Small intestine (tissue), 7 donors: Measurements from ENCODE around the gene DEAF1. TPM values are rescaled to one million over a fixed set of nuclear protein-coding genes. Genes with fewer than 3 reads are reported as not detected.

Source experiments
- DNase-seq, 2 donors: peaks; one replicate each; pipeline versions ENCODE4 v3.0.0 to v3.0.0-alpha.2; 2013
- FAIRE-seq: peaks from 2 replicates; lab custom pipeline; 2012; peaks lifted over from hg19 to GRCh38; lab: Jason Lieb, UNC
- H3K27ac ChIP-seq, 3 donors: one replicate each; pipeline ENCODE4 v1.5.1; 2013; ENCODE audit warnings: low read length in 2 of 3, mild to moderate bottlenecking in 2 of 3, control low read depth in 1 of 3, inconsistent platforms in 1 of 3, low read depth in 1 of 3, moderate library complexity in 1 of 3
- H3K27me3 ChIP-seq, 3 donors: one replicate each; pipeline ENCODE4 v1.6.1; 2013; ENCODE audit warnings: low read length in 3 of 3, inconsistent platforms in 1 of 3; ENCODE audit not compliant: control insufficient read depth in 3 of 3, insufficient read depth in 3 of 3
- H3K36me3 ChIP-seq, 3 donors: one replicate each; pipeline ENCODE4 v1.6.1; 2013; ENCODE audit warnings: low read length in 3 of 3, inconsistent platforms in 1 of 3, low read depth in 1 of 3, mild to moderate bottlenecking in 1 of 3, moderate library complexity in 1 of 3; ENCODE audit not compliant: control insufficient read depth in 3 of 3, insufficient read depth in 2 of 3
- H3K4me1 ChIP-seq, 3 donors: one replicate each; pipeline ENCODE4 v1.6.1; 2013; ENCODE audit warnings: low read length in 2 of 3, inconsistent platforms in 1 of 3, low read depth in 1 of 3, mild to moderate bottlenecking in 1 of 3, moderate library complexity in 1 of 3; ENCODE audit not compliant: control insufficient read depth in 3 of 3, insufficient read depth in 2 of 3
- H3K4me3 ChIP-seq, 3 donors: one replicate each; pipeline ENCODE4 v1.5.1; 2013; ENCODE audit warnings: low read length in 3 of 3, control low read depth in 1 of 3, inconsistent platforms in 1 of 3, low read depth in 1 of 3, mild to moderate bottlenecking in 1 of 3, moderate library complexity in 1 of 3
- H3K9me3 ChIP-seq, 2 donors: one replicate each; pipeline ENCODE4 v1.6.1; 2013; ENCODE audit warnings: low read depth in 1 of 2, low read length in 1 of 2; ENCODE audit not compliant: control insufficient read depth in 2 of 2, insufficient read depth in 1 of 2
- WGBS, 3 donors: extraction: QIAGEN DNeasy Blood & Tissue Kit; methylation state at CpG; one replicate each; pipeline ENCODE4 v1.1.7; 2013; 5-methylcytosine and 5-hydroxymethylcytosine counted together
- polyA plus RNA-seq, 4 donors: library from polyadenylated mRNA; stranded (reverse) in 3 of 4; unstranded in 1 of 4; fragments of 200-250 nt in 3 of 4; fragments of 120-200 nt in 1 of 4; gene quantifications; one replicate each; pipeline versions ENCODE4 v1.2.1 to v1.2.3, GENCODE V29; 2013
- donor health status: healthy with polysubstance abuse.
- donor health status: control.
- donor health status: control.
- donor health status: Bipolar disorder and iron deficiency.
- donor health status: healthy.

The DEAF1 gene
- polyA plus RNA-seq, 4 donors, result 18.2 to 39.6 (median 29.4) TPM

- DNase-seq (no peak), FAIRE-seq (no peak)
- peaks cover 0 to 20% (median 4%) of the 10 kb centered on the region in 3 donors for H3K4me1 ChIP-seq
- H3K27ac ChIP-seq, result no peak overlapping the region
- H3K36me3 ChIP-seq, result peaks cover 0 to 57% (median 0%) of the 10 kb centered on the region in 3 donors
- WGBS, 3 donors, result 91 to 97% (median 96%) methylated on average over 7 of the region's 7 CpGs
- H3K4me3 ChIP-seq, result no peak overlapping the region
- H3K9me3 ChIP-seq, result no peaks in the 10 kb centered on the region
- H3K27me3 ChIP-seq, result no peaks in the 10 kb centered on the region
Observed at GRCh38 chr11:699116-699508, 4.1 kb upstream of the DEAF1 start.

GRCh38 chr11:698493-699115 lies 3.6 kb upstream of the DEAF1 start:
- Histone ChIP-seq H3K4me1 (peaks cover 0 to 21% (median 7%) of the 10 kb centered on the region in 3 donors), H3K27me3 (no peaks in the 10 kb centered on the region), H3K27ac (no peak overlapping the region), H3K4me3 (no peak overlapping the region), H3K36me3 (peaks cover 0 to 56% (median 0%) of the 10 kb centered on the region in 3 donors), H3K9me3 (no peaks in the 10 kb centered on the region)
- DNase-seq (no peak), FAIRE-seq (no peak)
- 79 to 86% (median 81%) methylated on average over 17 of the region's 17 CpGs for WGBS, 3 donors

GRCh38 chr11:697811-698311 lies 2.8 kb upstream of the DEAF1 start:
- Histone ChIP-seq H3K27ac (peak overlapping the region in 1 of 3 donors; percentile 18), H3K27me3 (no peaks in the 10 kb centered on the region), H3K36me3 (peaks cover 0 to 52% (median 0%) of the 10 kb centered on the region in 3 donors), H3K9me3 (no peaks in the 10 kb centered on the region), H3K4me3 (no peak overlapping the region), H3K4me1 (peaks cover 0 to 18% (median 9%) of the 10 kb centered on the region in 3 donors)
- DNase-seq, result no peak
- WGBS, 3 donors, result 80 to 90% (median 80%) methylated on average over 11 of the region's 11 CpGs
- no peak for FAIRE-seq

GRCh38 chr11:696955-697491 lies 2.0 kb upstream of the DEAF1 start:
- H3K27ac ChIP-seq, result no peak overlapping the region
- H3K4me1 ChIP-seq, result peaks cover 0 to 16% (median 9%) of the 10 kb centered on the region in 3 donors

GRCh38 chr11:695538-696248 lies 671 bp upstream of the DEAF1 start, which contains the start of gene TMEM80:
TSS of gene TMEM80 (plus strand) at chr11:695816. CDS start at chr11:695828, 12 bp downstream.
- H3K4me3 ChIP-seq, result peak within 1 kb of the TSS; percentile 50 to 69 (median 55)
- peak within 1 kb of the TSS; percentile 92 to 100 (median 98) for H3K27ac ChIP-seq
- DNase-seq, result peak; percentile 99
- no peak for FAIRE-seq
- 0% methylated on average over 81 to 101 of the region's 101 CpGs for WGBS, 3 donors
- H3K9me3 ChIP-seq, result no peaks in the 10 kb centered on the region
- peaks cover 0 to 45% (median 0%) of the 10 kb centered on the region in 3 donors for H3K36me3 ChIP-seq
- peaks cover 0 to 24% (median 13%) of the 10 kb centered on the region in 3 donors for H3K4me1 ChIP-seq
- no peaks in the 10 kb centered on the region for H3K27me3 ChIP-seq

More at GRCh38 chr11:696955-697491, 2.0 kb upstream of the DEAF1 start:
- Histone ChIP-seq H3K27me3 (no peaks in the 10 kb centered on the region), H3K36me3 (peaks cover 0 to 47% (median 0%) of the 10 kb centered on the region in 3 donors), H3K4me3 (peak overlapping the region in 1 of 3 donors; percentile 69), H3K9me3 (no peaks in the 10 kb centered on the region)
- DNase-seq (no peak), FAIRE-seq (no peak)
- 67 to 75% (median 71%) methylated on average over 11 of the region's 11 CpGs for WGBS, 3 donors

- H3K27ac ChIP-seq, result peak overlapping the region; percentile 92 to 100 (median 98)
- no peak for FAIRE-seq
- H3K27me3 ChIP-seq, result no peaks in the 10 kb centered on the region
- peak overlapping the region; percentile 50 to 69 (median 55) for H3K4me3 ChIP-seq
- WGBS, 3 donors, result 0 to 1% (median 1%) methylated on average over 25 of the region's 25 CpGs
- no peaks in the 10 kb centered on the region for H3K9me3 ChIP-seq
- H3K36me3 ChIP-seq, result peaks cover 0 to 43% (median 0%) of the 10 kb centered on the region in 3 donors
- no peak for DNase-seq
- H3K4me1 ChIP-seq, result peaks cover 0 to 26% (median 13%) of the 10 kb centered on the region in 3 donors
Observed at GRCh38 chr11:695288-695537, 191 bp upstream of the DEAF1 start.

GRCh38 chr11:693887-694562 lies 997 bp downstream of the DEAF1 start:
- Histone ChIP-seq H3K36me3 (peaks cover 3 to 44% (median 6%) of the 10 kb centered on the region in 3 donors), H3K9me3 (no peaks in the 10 kb centered on the region), H3K4me1 (peaks cover 0 to 26% (median 13%) of the 10 kb centered on the region in 3 donors), H3K27ac (peak overlapping the region in 1 of 3 donors; percentile 27), H3K27me3 (no peaks in the 10 kb centered on the region), H3K4me3 (no peak overlapping the region)
- DNase-seq, result peak in 1 of 2 donors; percentile 45
- 47 to 56% (median 49%) methylated on average over 13 to 15 of the region's 15 CpGs for WGBS, 3 donors
- FAIRE-seq, result no peak

- H3K9me3 ChIP-seq, result no peaks in the 10 kb centered on the region
- H3K4me3 ChIP-seq, result no peak overlapping the region
- DNase-seq (no peak), FAIRE-seq (no peak)
- no peaks in the 10 kb centered on the region for H3K27me3 ChIP-seq
- H3K27ac ChIP-seq, result peak overlapping the region in 1 of 3 donors; percentile 27
- H3K36me3 ChIP-seq, result peaks cover 3 to 44% (median 6%) of the 10 kb centered on the region in 3 donors
- peaks cover 0 to 26% (median 13%) of the 10 kb centered on the region in 3 donors for H3K4me1 ChIP-seq
- 51 to 83% (median 74%) methylated on average over 13 of the region's 13 CpGs for WGBS, 3 donors
Observed at GRCh38 chr11:693415-693831, 1.6 kb downstream of the DEAF1 start.
